GM18499 (cell line): ENCODE results near the gene HOXC4.

ENCODE experiments used
- ATAC-seq: cut with Tn5 transposase; IDR thresholded peaks from one replicate; pipeline ENCODE4 v1.9.1; 2021; ENCODE audit warnings: moderate number of reproducible peaks; ENCODE audit not compliant: insufficient read depth, unreplicated experiment

The HOXC4 gene

DNA sequence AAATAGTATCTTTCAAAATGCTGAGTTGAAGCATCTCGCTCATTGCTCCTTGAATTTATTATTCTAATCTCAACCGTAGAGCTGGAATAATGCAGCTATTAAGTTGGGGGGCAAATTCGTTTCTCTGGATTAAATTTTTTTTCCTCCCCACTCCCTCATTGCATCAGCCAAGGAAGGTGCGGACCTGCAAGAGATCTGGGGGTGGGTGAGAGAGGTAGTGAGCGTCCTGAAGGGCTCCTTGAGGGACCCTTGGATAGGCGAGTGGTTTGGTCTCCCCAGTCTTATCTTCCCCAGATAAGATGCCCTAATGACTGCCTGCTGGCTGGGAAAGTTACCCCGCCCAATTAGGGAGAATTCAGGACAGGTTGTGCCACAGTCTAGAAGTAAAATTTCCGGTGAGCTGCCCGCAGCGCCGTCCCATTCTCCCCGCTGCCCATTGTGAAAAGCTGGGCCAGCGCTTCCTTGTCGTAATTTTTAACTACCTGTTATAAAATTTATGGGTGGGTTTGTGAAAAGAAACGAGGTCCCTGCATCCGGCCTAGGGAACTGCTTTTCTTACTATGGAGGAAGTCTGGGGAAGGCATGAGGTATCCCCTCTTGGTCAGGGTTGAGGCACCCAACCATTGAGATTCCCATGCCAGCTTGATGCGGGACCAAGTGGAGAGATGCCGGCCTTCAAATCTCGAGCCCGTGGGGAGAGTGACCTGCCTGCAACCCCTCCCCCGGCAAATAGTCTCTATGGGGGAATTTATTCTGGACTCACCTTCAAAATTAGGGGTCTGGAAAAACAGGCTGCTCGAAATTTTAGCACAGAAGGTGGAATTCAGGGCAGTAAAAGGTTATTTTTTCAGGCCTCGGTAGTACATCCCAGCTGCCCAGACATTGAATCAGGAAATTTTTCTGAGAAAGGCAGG, 38.4 kb upstream of the HOXC4 start:
- no peak for ATAC-seq

DNA sequence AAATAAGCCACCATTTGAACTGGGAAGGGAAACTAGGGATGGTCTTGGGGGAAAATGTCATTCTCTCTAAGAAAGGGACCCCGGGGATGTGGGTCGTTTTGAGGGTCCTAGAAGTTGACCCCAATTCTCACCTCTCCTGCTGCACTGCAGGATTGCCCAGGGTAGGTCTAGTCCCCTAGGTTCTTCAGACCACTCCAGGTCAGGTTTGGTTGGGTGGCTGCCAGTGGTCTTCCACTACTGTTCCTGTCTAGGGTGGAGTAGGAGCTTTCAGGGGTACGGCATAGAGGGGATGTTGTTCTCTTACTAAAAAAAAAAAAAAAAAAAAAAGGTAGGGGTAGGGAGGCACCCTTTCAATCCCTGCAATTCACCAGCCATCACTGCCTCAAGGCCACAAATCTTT, 37.6 kb upstream of the HOXC4 start:
- no peak for ATAC-seq

DNA sequence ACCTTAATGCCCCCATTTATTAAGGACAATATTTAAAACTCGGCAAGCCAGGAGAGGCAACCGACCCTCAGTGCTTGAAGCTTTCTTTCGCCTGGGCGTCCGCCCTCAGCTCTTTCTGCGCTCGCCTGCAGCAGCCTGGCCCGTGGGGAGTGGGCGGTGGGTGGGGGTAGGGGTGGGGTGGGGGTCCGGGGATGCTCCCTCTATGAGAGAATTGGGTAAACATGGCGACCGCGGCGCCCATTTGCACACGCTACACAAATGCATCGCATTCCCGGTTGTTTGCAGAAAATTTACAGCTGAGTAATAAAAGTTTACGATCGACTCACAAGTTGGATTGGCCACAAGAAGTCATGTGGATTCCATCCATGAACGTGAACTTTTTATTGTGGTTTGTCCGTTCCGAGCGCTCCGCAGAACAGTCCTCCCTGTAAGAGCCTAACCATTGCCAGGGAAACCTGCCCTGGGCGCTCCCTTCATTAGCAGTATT, 37.1 kb upstream of the HOXC4 start:
- no peak for ATAC-seq

DNA sequence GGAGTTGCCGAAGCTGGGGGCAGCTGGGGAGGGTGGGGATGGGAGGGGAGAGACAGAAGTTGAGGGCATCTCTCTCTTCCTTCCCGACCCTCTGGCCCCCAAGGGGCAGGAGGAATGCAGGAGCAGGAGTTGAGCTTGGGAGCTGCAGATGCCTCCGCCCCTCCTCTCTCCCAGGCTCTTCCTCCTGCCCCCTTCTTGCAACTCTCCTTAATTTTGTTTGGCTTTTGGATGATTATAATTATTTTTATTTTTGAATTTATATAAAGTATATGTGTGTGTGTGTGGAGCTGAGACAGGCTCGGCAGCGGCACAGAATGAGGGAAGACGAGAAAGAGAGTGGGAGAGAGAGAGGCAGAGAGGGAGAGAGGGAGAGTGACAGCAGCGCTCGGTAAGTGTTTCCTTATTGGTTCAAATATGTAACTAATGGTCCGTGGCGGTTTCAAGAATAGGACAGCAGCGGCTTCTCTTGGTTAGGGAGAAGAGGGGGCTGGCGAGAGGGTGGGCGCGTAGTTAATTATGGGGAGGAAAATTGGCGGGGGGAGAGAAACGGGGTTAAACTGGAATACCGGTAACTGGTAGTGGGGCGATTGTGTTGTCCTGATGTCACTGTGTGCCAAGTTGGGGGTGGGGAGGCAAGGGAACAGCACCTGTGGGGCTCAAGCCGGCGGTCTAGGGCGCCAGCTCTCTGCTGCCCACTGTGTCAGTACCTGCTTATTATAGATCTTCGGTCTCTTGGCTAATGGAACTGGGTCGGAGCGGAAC, 36.4 kb upstream of the HOXC4 start:
- ATAC-seq, result peak; percentile 28

DNA sequence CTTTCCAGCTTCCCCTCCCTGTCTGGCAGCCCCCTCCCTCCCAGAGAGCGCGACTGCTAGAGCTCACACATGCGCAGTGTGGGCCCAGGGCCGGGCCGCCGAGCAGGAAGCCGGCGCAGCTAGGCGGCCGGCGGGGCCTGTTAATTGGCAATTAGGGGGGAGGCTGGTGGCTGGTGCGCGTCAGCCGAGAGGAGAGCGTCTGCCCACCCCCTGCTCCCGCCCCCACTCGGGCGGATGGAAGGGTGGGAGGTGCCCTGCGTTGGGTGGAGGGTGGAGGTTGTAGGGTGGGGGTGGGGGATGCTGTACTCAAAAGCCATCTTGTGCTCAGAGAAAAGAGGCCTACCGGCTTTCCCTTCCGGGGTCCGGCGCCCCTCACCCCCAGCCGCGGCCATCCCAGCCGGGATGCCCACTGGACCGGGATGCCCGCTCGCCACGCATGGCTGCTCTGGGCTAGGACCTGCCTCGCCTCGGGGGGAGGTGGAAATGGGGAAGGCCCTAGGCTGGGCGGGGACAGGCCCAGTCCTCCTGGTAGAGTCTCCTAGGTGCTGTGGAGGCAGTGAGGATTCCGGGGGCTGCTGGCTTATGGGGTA, 35.7 kb upstream of the HOXC4 start:
- ATAC-seq, result peak; percentile 28

DNA sequence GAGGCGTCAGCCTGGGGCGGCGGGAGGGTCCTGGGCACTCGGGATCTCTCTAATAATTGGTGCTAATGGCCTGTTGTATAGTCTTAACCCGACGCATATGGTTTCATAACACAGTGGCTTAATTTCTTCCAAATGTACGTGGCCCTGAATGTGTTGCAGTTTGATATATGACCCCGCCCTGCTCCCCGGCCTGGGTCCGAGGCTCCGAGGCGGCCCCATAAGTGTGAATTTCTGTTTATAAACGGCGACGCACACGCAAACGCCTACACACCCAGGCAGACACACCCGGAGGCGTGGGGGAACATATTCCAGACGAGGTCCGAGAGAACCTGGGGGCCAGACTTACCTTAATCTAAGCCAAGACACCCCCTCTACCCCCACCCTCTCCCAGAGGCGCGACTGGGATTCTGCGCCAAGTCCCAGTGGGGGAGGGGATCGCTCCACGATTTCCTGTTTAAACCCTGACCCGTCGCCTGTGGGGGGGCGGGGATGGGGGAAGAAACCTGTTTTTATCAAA, 35.1 kb upstream of the HOXC4 start:
- ATAC-seq, result no peak

DNA sequence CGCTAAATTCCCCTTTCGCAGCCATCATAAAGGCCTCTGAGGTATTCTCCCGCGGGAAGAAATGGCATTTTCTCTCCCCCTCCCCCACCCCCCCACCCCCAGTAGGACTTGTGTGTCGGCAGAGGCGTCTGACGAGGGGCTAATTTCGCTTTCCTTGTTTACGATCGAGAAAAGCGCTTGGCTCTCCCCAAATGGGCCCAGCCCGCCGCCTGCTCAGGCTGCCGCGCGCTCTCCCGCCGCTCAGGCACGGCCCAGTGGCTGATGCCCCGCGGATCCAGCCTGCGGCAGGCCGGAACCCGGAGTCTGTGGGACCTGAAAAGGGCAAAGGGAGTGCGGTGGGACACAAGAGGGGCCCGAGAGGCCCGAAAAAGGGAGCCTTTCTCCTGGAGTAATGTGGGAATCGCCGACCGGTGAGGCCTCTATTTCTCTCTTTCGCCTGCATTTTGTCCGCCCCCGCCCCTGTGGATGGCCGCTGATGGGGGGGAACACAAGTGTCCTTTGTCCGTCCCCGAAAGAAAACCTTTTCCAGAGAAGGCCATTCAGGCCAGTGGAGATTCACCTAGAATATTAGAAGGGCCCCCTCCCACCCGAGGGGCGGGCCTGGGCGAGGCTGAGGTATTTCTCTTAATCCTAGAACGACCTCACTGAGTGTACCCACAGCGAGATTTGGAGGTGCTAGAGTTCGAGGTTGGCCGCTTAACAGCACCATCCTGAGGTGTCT, 34.4 kb upstream of the HOXC4 start:
- ATAC-seq, result no peak

DNA sequence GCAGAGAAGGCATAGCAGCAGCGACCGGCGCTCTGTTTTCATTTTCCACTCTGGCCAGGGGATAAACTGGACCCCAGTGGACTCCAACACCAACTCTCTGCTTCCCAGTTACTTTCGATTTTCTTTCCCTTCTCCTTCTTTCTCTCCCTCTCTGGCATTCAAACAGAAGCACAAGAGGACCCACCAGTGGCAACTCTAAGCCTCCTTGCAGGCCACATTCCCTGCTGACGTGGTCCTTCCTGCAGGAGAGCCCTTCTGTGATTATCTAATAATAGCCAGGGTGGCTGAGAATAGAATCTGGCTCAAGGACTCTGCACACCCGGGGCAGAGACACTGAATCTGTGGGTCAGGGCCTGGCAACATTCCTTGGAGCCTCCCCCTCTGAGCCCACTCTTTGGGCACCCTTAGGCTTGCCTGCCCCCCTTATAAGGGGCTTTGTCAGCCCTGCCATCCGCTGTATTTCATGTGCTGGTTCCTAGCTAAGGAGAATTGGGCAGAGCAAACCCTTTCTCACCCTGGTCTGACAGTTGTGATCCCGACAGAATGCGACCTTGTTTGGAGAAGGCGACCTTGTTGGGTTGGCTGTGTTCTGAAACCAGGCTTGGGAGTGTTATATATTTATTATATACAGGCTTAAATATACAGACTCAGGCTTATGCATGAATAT, 33.6 kb upstream of the HOXC4 start:
- ATAC-seq, result no peak

DNA sequence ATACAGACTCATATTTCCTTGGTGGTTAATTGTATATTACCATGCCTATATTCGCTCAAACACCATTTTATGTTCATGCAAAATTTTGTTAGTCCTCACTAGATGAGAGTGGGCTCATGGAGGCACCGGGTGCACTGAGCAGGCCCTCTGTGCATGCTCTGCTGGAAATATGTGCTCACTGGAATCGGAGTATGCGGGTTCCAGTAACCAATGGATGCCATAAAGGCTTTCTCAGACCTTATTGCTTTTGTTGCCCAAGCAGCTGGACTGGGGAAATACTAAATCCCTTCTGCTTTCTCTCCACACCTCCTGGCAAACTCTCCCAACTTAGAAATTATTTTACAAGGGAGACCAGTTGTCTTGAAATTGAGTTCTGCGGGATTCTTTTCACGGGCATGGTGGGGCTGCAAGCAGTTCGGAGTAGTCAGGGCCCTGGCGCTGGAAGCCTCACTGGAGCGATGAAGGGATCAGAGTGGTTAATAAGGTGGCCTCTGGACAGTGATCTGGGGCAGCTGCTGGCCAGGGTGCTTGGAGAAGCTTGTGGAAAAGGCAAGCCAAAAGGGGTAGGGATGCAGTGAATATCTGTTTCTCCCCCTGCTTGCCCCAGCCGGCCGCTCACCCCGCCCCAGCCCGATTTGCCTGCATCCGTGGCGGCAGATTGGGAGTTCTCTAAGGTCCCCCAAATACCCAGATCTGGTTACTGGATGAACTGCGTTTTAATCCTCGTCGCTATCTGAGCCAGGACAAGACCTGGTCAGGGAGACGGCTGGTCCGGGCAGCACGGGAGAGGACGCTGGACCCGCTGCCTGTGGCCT, 32.8 kb upstream of the HOXC4 start:
- ATAC-seq, result no peak

DNA sequence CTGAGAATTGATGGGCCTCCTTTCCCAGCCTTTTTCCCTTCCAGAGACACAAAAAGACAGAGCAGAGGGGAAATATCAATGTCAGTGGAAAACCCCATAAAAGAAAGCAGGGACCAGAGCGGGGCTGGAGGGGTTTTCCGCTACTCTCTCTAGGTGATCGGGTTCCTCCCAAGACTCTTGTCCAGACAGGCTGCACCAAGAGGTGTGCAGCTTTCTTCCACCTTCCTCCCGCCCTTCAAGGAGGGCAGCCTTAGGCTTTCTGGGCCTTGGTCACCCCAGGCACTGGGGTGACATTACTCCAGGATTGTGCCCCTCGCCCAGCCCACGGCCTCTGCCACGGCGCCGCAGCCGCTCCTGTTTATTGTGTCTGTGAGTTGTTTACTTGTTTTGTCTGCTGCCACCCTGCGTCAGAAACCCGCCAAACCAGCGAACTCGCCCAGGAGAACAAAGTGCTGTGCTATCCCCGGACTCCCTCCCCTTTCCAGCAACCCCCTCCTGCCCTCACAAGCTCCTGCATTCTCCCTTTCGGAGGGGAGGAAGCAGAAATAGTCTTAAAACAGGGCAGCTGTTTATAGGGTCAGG, 32.1 kb upstream of the HOXC4 start:
- ATAC-seq, result no peak

DNA sequence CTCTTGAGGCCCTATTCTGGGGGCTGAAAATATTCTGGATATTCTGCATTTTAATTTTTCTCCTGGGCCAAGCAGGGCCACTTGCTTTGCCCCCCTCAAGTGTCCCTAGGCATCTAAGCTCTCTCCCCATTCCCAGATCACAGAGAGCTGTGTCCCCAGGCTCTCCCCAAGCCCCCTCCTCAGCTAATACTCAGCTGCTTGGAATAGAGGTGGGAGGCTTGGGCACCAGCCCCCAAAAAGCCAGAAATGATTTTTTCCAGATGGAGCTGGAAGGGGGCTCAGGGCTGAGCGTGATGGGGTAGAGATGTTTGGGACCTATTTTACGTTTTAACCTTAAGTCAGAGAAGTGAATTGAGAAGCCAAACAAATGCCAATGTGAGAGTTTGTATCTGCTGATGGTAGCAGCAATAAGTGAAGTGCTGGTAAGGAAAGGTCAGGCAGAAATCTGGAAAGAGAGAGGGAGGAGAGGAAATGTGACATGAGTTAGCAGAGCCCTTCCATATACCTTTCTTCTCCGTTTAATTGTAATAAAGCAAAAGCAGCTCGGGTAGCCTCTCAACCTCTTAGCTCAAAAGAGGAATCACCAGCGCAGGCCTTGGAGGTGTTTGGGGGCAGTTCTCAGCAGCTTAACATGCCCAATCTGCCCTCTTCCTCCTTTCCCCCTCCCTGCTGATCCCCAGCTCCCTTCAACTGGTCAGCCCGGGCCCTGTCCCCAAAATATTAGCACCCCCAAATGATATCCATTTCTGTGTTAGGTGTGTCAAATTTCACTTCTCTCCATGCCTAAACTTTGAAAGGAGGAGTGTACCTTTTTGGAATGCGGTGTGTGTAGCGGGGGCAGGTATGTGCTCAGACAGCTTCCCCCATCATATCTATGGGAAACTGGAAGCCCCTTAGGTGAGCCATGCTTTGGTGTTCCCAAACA, 30.4 kb upstream of the HOXC4 start:
- no peak for ATAC-seq

DNA sequence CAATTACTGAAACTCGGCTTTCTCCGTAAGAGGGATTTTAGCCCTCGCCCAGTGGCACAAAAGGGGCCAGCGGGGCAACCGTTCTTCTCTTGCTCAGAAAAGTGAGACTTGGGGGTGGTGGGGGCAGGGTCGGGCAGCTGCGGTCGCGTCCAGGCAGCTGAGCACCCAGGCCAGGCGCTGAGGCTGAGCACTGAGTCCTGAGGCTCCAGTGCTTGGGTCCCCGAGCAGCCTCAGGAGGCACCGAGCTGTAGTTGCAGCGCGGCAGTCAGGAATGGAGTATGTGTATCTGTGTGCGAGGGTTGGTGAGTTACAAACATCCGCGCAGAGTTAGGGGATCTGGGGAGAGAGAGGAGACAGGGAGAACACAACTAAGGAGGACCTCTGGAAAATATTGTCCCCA, 29.5 kb upstream of the HOXC4 start:
- no peak for ATAC-seq

DNA sequence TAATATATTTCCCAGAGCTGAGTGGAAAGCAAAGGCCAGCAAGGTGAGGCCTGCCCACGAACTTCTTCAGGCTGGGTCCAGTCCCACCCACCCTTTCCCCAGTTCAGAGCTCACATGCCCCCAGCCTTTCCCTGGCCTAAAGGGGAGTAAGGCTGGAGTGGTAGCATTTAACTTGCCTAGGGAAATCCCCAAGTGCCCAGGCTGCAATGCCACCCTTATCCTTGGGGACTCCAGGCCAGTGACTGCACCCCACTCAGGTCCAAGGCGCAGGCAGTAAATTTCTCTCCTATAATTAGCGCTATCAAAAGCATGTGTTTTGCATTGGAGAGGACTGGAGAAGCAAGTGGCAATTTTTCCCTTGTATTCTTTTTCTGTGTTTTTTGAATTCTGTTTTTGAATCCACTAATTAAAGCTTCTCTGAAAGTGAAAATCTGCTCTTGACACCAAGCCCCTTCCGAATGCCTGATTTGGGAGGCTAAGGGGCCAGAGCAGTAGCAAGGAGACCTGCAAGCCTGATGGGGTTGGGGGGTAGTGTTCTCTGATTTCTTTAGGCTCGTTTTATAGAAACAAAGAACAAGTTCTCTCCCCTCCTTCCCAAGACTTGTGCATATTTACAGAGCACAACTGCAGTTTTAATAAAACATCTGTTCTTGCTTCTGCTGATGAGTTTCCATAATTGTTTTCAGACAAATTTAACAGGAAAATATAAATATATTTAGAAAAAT, 28.9 kb upstream of the HOXC4 start:
- no peak for ATAC-seq

- no peak for ATAC-seq
These were observed 27.9 kb upstream of the HOXC4 start for GRCh38 chr12:54025499-54026405.

DNA sequence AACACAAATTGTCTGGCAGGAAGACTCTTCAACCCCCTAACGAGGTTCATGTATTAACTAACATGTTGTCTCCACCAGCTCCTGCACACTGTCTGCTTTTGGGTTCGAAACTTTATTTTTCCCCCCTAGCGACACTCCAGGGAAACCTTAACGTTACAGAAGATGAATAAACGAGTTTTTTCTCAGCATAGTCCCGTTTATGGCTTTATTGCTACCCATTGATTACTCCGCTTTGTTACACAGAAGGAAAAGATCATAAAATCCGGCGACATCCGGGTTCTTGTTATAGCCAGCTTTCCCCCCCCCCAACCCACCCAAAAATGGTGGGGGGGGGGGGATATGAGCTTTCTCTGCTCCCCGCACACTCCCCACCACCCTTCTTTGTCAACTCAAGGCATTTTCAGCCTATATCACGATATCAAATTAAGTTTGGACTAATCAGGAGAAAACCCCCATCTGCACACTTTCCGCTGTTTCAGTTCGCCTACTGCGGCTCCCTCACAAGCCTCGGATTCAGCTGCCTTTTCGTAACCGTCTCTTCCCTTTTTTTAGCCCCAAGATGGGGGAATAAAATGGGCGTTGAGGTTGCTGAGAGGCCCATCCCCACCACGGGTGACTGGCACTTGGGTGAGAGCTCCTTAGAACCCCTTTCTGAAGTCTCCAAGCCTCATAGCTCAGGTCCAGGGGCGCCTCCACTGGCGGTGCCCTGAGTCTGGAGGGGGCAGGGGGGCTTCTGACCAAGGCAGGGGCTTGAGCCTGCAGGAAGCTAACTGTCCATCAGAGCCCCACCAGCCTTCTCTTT, 26.8 kb upstream of the HOXC4 start:
- ATAC-seq, result no peak
